GM21619 (cell line): ENCODE data around the gene HHAT.

Experiments
- ATAC-seq: cut with Tn5 transposase; IDR thresholded peaks from one replicate; pipeline ENCODE4 v1.9.1; 2021; ENCODE audit not compliant: unreplicated experiment

The HHAT gene

DNA sequence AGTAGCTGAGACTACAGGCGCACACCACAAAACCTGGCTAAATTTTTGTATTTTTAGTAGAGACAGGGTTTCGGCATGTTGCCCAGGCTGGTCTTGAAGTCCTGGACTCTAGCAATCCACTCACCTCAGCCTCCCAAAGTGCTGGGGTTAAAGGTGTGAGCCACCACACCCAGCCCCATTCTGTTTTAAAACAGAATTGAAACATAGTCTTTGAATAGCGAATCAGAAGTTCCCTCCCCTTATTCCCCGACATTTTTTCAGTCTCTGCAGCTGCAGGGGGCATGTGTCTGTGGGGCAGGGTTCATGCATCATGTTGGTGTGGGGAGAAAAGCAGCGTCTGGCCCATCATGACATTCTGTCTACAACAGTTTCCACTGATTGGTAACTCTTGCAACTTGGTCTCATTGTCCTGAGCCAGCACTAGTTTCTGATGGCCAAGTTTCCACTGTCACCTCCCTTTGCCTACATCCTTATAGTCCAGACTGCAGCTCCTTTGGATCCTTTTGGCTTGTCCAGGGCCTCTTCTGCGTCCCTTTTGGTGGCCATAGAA lies 15.6 kb upstream of the HHAT start:
- ATAC-seq, result no peak

DNA sequence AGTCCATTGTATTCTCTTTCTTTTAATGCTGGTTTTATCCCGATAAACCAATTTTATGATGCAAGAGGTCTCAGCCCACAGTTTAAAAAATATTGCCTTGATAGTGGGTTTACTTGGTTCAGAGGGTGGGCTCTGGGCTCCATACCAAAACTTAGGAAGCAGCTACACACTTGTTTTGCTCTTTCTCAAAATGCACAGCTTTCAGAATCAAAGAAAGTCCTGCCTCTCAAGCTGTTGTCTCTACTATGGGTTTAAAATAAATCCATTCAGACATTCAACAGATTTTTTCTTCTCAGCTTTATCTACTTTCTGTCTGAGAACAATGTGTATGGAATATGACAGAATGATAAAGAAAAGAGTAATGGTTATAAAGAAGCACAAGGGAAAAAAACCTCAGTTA lies 14.8 kb upstream of the HHAT start:
- no peak for ATAC-seq

DNA sequence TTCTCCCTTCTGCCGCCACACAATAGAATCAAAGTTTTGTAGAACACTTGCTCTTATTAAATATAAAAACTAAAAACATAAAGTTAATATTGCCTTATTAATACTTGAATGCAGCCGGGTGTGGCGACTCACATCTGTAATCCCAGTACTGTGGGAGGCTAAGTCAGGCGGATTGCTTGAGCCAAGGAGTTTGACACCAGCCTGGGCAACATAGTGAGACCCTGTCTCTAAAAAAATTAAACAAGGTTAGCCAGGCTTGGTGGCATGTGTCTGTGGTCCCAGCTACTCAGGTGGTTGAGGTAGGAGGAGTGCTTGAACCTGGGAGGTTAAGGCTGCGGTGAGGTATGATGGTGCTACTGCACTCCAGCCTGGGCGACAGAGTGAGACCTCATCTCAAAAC lies 13.2 kb upstream of the HHAT start:
- no peak for ATAC-seq

DNA sequence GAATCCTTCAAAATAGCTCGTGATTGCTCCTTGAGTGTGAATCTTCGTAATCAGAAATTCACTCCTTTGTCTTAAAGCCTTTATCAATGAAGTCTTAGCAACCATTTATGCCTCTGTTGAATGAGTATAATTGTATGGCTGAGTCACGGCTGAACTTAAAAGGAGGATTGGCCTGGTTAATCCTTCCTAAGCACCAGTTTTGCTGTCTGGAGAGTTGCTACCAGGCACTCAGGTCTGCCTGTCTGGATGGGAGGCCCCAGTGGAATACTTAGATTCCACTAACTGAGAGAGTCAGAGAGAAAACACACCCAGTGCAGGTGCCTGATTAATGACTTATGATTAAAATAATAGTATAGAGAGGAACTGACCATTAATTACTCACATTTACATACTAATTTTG lies 7.6 kb upstream of the HHAT start:
- ATAC-seq, result no peak

DNA sequence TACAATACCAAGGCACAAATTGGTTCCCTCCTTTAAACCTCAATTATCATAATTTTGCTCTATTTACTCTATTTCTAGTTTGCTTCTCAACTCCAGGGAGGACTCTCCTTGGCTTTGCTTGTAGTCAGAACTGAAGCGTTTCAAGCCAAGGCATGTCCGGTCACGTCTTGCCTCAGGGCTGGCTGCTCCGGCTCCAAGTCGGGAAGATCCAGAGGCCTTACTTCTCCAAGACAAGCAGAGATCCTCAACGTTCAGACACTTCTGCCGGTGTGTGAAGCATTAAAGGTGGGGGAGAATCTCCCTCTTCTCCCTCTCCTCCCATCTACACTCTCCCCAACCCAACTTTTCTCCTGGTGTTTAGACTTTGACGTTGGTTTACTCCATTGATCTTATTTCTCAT lies 7.2 kb upstream of the HHAT start:
- no peak for ATAC-seq

DNA sequence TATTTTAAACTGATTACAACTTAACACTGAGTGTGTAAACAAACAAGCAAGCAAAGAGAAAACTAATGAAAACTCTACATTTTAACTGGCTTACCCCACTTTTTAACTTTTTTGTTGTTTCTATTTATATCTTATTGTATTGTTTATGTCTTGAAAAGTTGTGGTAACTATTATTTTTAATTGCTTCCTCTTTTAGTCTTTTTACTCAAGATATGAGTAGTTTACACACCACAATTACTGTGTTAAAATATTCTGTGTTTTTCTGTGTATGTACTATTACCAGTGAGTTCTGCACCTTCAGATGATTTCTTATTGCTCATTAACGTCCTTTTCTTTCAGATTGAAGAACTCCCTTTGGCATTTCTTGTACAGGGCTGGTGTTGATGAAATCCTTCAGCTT lies 4.7 kb upstream of the HHAT start:
- ATAC-seq, result no peak

DNA sequence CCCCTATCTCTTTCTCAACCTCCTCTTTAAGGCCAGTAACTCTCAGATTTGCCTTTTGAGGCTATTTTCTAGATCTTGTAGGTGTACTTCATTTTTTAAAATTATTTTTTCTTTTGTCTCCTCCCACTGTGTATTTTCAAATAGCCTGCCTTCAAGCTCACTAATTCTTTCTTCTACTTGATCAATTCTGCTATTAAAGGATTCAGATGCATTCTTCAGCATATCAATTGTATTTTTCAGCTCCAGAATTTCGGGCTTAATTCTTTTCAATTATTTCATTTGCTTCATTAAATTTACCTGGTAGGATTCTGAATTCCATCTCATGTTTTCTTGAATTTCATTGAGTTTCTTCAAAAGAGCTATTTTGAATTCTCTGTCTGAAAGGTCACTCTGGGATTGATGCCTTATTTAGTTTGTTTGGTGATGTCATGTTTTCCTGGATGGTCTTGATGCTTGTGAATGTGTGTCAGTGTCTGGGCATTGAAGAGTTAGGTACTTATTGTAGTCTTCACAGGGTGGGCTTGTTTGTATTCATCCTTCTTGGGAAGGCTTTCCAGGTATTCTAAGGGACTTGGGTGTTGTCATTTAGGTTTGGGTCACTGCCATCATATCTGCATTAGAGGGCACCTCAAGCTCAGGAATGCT lies 3.6 kb upstream of the HHAT start:
- ATAC-seq, result no peak

DNA sequence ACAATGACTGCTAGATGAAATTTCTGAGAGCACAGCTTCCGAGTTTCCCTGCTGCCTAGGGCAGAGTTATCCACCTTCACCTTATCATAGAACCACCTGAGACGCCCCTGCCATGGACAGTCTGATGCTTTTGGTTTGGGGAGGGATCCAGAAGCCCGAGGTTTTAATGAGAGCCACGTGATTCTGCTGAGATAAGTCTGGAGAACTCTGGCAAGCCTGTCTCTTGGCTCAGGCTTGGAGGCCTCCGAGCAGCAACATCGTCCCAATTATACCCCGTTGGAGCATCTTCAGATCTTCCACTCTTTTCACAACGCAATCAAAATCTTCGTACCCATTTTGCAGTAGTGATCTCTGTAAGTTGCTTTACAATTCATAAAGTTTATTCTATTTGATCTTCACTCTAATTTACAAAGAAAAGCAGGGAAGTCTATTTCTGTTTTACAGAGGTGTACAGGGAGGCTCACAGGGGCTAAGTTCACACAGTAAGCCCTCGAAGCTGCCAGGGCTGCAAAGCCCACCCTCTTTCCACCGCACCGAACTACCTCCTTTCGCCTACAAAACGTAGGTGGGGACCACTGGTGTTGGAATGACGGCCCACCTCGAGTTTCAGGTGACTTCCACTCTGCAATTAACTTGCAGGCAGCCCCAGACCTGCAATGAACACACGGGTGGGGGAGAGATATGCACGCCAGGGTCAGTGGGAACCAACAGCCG lies 513 bp upstream of the HHAT start:
- ATAC-seq, result no peak

DNA sequence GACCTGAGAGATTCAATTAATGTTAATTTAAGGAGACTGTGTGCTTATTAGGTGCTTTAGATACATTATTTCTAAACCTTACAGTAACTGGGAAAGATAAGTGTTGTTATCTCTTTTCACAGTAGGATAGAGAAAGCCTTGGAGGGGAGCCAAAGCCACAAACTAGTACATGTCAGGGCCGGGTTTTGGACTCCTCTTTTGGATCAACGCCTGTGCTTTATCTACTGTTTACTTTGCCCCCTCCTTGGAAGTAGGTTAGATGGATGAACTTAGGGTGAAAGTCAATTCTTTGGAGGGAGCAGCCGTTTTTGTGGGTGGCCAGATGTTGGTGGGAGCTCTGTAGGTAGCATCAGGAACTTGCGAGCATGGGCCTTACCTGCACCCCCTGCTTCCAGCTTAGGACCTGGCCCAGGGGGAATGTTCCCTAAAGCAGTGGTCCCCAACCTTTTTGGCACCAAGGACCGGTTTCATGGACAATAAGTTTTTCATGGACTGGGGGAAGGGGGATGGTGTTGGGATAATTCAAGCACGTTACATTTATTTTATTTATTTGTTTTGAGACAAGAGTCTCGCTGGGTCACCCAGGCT lies 1.7 kb downstream of the HHAT start:
- ATAC-seq, result no peak

DNA sequence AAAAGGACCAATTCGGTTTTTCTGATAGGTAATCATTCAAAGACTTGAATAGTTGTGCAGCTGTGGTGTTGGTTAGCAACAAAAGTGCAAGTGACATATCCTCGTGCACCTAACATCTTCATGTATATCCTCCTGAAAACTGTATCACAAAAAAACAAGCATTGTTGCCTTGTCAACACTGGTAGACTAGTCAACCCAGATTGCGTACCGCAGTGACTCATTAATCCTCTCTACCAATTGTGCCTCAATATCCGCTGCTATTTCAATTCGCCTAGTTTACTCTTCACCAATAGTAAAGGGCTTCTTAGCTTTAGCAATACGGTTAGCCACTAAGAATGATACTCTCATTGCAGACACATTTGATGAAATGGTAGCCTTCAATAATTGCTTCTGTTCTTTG lies 3.5 kb downstream of the HHAT start:
- ATAC-seq, result no peak

DNA sequence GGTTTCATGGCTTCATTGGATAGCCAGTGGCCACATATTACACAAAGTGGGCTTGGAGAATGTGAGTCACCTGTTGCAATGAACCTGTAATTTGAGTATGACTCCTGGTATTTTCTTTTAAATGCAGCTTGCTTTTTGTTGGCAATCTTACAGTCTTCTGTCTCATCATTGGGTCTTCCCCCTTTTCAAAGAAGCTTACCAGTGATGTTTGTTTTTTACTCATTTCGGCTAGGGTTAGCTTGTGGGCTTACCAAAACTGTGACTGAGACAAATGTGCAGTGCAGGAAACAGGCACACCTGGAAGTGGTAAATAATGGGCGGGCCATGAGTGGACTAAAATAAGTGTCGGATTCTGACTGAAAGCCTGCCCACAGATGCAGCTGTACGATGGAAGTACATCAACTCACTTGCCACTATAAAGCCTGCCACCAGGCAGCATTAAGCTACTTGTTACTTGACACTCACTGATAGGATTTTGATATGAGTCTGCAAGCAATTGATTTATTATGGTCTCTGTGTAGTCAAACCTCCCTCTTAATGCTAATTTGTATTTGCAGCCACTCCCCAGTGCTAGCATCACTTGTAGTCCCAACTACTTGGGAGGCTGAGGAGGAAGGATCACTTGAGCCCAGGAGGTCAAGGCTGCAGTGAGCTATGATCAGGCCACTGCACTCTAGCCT lies 4.2 kb downstream of the HHAT start:
- ATAC-seq, result peak; percentile 76

DNA sequence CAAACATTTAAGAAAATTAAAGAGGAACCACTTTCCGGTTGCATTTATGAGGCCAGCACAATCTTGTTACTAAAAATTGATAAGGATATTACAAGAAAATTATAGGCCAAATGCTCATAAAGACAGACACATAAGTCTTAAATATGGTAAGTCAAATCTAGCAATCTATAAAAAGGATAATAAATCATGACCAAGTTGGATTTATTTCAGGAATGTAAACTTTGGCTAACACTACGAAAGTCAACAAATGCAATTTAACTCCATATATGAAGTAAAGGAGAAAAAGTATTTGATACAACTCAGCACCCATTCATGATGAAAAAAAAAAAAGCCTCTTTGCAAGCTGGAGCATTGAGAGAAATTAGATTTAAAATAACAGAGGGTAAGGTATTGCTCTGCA lies 6.3 kb downstream of the HHAT start:
- no peak for ATAC-seq

DNA sequence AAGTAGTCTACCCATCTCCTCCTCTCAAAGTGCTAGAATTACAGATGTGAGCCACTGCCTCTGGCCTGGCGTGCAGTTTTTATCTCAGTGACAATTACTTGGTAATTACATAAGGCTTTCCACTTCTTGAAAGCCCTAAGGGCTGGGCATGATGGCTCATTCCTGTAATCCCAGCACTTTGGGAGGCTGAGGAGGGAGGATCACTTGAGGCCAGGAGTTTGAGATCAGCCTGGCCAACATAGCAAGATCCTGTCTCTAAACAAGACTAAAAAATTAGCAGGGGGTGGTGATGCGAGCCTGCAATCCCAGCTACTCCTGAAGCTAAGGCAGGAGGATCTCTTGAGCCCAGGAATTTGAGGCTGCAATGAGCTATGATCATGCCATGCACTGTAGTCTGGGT lies 7.7 kb downstream of the HHAT start:
- ATAC-seq, result no peak

DNA sequence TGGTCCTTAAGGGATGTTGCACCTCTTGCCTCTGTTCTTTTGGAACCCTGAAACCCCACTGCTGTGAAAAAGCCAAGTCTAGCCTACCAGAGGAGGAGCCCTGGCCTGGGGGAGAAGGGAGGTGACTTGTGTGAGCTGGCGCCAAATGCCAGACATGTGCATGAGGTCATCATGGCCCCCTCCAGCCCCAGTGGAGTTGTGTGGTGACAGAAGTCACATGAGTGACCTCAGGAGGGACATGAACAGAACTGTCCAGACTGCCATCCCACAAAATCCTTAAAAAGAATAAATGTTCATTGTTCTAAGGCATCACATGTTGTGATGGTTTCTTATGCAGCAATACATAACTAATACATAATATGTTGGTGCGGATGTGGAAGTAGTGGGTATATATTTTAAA lies 10.8 kb downstream of the HHAT start:
- ATAC-seq, result no peak

DNA sequence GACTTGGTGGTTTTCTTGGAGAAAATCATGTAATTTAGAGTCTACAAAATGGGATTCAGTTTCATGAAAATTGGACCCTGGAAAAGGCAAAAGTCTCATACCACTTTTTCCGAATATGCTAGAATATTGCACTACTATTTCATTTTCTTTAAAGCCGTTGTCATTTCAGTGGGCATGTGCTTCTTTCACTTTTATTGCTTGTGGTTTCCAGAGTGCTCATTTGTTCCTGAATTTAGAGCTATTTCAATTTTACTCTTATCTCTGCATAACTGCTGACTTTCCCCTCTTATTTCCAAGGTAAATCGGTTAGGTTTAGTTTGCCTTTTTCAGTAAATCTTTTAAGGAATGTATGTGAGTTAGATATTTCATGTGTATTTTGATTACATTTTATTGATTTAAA lies 11.6 kb downstream of the HHAT start:
- ATAC-seq, result peak; percentile 23

DNA sequence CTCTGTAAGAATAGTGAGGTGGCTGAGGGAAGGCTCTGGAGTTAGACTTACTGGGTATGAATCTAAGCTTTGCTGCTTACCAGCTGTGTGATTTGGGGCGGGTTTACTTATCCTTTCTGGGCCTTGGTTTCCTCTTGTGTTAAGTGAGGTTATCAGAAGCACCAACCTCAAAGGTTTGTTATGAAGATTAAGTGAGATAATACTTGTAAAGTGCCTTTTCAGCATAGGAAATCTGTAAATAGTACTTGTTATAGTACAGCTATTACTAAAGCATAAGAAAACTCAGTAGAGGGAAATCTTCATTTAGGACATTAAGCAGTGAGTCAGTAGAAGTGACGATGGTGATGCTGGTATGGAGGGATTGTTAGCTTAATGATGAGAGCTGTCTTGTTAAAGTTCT lies 12.1 kb downstream of the HHAT start:
- no peak for ATAC-seq

DNA sequence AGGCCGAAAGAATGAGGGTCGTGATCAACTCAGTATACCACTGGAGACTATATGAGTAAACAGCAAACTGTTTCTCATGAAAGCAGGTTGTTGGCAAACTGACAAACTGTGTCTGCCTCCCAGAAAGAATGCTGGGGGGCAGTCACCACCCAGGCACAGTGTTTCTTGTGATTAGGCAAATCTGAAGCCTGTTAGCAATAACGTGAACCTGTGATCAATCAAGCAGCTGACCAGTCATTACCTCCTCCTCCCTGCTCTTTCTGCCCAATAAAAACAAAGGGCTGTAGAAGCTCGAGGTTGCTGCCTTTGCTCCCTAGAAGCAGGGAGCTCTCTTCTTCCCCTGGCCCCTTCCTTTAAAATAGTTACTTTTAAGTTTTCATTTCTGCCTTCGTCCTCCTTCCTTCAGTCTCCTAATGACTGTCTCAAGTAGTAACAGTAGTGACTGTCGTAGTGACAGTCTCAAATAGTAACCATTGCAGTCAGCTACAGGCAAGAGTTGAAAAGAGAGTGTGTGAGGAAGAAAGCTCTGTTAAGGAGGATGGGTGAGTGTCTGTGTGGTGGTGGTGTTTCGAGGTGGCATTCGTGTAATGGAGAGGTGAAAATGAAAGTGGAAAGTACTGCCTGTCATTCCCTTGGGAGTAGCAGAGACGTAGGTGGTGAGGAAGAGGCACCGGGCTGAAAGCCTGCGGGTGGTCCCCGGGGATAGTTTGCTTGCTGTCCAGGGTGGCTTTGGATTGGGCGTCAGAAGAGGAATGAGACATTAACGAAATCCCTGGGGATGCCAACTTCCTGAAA lies 14.5 kb downstream of the HHAT start:
- peak; percentile 63 for ATAC-seq

DNA sequence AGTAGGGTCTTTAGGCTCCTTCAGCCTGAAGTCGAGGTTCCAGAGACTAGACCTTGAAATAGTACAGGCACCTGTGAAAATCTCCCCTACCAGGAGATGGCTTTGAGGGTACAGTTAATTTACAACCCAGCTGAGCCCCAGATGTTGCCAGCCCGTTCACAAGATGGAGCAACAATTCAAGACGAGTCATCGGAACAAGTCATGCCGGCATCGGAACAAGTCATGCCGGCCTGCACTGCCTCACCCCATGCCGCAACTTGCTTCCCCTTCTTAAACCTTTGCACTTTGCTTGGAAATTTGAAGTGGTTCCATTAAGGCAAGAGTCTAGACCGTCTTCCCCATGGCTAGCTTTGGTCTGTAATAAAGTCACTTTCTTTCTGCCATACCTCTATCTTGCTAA lies 16.0 kb downstream of the HHAT start:
- ATAC-seq, result no peak

DNA sequence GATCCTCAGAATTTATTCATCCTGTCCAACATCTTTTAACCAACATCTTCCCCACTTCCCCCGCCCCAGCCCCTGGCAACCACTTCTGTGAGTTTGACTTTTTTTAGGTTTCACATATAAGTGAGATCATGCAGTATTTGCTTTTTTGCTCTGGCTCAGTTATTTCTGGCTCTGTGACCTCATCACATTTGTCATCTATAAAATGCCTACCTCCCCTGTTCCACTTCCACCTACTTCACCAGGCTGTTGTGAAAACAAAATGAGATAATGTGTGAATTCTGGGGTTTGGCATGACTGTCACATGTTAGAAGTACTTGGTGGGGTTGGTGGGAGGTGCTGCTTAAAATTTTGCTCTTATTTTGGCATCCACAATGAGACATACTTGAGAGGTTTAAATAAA lies 18.4 kb downstream of the HHAT start:
- ATAC-seq, result no peak

DNA sequence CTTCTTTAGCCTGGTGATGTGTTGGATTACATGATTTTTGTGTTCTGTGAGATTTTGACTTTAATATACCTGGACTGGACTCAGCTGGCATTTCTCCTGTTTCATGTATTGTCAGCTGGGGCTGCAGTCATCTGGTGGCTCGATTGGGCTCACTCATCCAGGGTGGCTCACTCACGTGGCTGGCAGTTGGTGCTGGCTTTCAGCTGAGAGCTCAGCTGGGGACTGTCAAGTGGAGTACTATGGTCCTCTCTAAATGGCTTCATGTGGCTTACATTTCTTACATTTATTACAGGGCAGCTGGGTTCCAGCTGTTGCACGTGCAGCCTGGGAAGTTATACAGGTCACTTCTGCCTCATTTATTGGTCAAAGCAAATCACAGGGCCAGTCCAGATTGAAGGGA lies 22.8 kb downstream of the HHAT start:
- no peak for ATAC-seq

DNA sequence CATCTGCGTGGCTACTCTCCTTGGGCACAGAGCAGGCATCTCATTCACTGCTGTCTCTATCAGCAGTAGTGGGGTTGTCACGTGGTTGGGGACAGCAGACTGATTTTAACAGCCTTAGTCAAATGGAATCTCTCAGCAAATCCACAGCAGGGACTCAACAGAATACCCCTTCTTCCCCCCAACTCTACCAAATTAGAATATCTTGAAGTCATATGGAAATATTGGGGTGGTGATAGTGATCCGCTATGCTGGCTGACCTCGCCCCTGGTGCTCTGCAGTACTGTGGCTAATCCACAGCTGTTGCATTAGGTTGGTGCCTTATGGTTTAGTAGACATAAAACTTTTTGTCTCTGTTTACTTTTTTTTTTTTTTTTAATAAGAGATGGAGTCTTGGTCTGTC lies 23.9 kb downstream of the HHAT start:
- ATAC-seq, result no peak
